HUES48 (cell line): ENCODE results near the gene SPATA16.

Experiments used
- H3K27ac ChIP-seq: one replicate; pipeline ENCODE4 v1.7.0; 2013; ENCODE audit warnings: low read depth, low read length, inconsistent platforms
- H3K27me3 ChIP-seq: 2 replicates; pipeline ENCODE4 v1.6.1; 2013; ENCODE audit warnings: mild to moderate bottlenecking, low read length; ENCODE audit not compliant: control insufficient read depth, insufficient read depth
- H3K36me3 ChIP-seq: 2 replicates; pipeline ENCODE4 v1.6.1; 2013; ENCODE audit warnings: low read length; ENCODE audit not compliant: control insufficient read depth, insufficient read depth
- H3K4me1 ChIP-seq: 2 replicates; pipeline ENCODE4 v1.6.1; 2013; ENCODE audit warnings: mild to moderate bottlenecking, low read length; ENCODE audit not compliant: control insufficient read depth, insufficient read depth
- H3K4me3 ChIP-seq: 2 replicates; pipeline ENCODE4 v1.5.1; 2013; ENCODE audit warnings: mild to moderate bottlenecking, low read depth, low read length
- H3K9ac ChIP-seq: 2 replicates; pipeline ENCODE4 v1.6.1; 2013; ENCODE audit warnings: mild to moderate bottlenecking, low read depth, low read length, moderate library complexity
- H3K9me3 ChIP-seq: 2 replicates; pipeline ENCODE4 v1.6.1; 2013; ENCODE audit warnings: low read length; ENCODE audit not compliant: control insufficient read depth, insufficient read depth

Gene SPATA16

DNA sequence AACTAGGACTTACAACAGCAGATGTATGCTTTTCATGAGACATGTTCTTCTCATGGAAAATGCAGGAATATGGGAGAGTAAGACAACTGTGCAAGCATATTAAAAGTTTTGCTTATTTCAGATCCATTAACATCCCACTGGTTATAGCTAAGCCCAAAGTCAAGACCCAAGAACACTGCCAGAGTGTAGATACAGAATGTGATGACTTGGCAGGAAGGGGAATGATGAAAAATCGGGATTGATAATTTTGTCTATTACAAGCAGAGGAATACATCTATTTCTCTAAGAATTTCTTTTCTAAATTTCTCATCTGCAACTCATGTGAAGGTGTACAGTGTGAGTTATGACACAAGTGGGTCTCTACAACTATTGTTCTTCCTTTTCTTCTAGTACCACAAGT lies 76.4 kb downstream of the SPATA16 start:
- no peaks in the 10 kb centered on the region for H3K27me3 ChIP-seq
- no peak overlapping the region for H3K4me3 ChIP-seq

DNA sequence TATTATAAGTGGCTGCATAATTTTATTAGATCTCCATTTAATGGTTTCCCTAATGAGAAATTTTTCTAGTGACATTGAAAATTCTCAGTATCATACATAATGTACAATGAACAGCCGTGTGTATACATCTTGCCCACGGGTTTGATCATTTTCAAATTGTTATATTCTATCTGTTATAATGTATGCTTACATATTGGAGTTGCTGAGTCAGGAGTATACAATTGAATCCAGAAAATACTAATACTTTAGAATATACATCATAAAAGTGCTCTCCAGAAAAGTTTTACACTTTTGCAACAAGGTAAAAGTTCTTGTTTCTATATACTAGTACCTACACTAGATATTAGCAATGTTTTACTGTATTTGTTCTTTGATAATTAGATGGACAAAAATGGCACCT lies 82.8 kb downstream of the SPATA16 start:
- Histone ChIP-seq H3K9ac (no peak overlapping the region), H3K9me3 (no peaks in the 10 kb centered on the region), H3K36me3 (no peaks in the 10 kb centered on the region), H3K4me1 (no peaks in the 10 kb centered on the region; the same call in 1 of the 2 replicates), H3K4me3 (no peak overlapping the region), H3K27ac (no peak overlapping the region), H3K27me3 (no peaks in the 10 kb centered on the region)

More for the DNA sequence above, 76.4 kb downstream of the SPATA16 start:
- H3K9ac ChIP-seq: no peak overlapping the region
- peaks cover 2% of the 10 kb centered on the region; the same call in 1 of the 2 replicates for H3K4me1 ChIP-seq
- no peak overlapping the region for H3K27ac ChIP-seq
- H3K36me3 ChIP-seq: no peaks in the 10 kb centered on the region
- H3K9me3 ChIP-seq: no peaks in the 10 kb centered on the region

DNA sequence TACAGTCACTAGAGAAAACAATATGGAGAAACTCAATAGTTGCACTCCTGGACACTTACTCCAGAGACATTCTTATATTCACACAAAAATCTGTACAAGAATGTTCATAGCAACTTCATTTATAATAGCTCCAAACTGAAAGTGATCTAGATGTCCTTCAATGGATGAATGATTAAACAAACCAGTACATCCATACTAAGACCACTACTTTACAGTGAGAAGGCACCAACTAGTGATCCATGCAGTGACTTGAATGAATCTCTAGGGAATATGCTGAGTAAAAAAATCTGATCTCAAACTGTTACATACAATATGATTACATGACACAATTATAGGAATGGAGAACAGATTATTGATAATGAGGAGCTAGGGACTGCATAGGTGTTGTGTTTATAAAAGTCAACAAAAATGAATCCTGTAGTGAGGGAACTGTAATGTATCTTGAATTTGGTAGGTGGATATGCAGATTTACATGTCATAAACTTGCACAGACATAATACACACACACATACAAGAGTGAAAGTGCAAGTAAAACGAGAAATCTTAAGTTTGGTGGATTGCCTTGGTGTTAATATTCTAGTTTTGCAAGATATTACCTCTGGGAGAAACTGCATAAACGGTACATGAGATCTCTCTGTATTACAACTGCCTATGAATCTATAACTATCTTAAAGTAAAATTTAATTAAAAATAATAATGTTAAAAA lies 85.7 kb downstream of the SPATA16 start:
- Histone ChIP-seq H3K27me3 (no peaks in the 10 kb centered on the region), H3K27ac (no peak overlapping the region), H3K9ac (no peak overlapping the region), H3K4me3 (no peak overlapping the region), H3K4me1 (no peaks in the 10 kb centered on the region; the same call in 1 of the 2 replicates), H3K36me3 (no peaks in the 10 kb centered on the region), H3K9me3 (no peaks in the 10 kb centered on the region)

DNA sequence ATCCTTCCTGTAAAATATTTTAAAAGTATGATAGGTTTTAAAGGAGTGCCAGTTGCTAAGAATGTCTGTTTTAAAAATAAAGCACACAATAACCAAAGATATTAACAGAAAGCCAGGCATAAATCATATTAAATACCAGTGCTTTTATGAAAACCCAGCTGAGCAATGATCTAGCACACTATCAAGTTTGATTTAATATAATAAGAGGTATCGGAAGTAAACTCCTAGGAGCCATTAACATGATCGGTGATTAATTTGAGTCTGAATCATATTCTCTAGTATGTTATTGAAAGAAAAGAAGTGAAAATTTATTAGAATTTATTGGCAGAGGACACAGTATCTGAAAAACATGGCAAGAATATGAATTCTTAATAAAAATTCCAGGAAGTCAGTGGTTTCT lies 91.7 kb downstream of the SPATA16 start:
- no peaks in the 10 kb centered on the region for H3K36me3 ChIP-seq
- H3K4me1 ChIP-seq: no peaks in the 10 kb centered on the region
- H3K27me3 ChIP-seq: no peaks in the 10 kb centered on the region
- no peak overlapping the region for H3K4me3 ChIP-seq
- no peaks in the 10 kb centered on the region for H3K9me3 ChIP-seq
- H3K27ac ChIP-seq: no peak overlapping the region
- H3K9ac ChIP-seq: no peak overlapping the region

DNA sequence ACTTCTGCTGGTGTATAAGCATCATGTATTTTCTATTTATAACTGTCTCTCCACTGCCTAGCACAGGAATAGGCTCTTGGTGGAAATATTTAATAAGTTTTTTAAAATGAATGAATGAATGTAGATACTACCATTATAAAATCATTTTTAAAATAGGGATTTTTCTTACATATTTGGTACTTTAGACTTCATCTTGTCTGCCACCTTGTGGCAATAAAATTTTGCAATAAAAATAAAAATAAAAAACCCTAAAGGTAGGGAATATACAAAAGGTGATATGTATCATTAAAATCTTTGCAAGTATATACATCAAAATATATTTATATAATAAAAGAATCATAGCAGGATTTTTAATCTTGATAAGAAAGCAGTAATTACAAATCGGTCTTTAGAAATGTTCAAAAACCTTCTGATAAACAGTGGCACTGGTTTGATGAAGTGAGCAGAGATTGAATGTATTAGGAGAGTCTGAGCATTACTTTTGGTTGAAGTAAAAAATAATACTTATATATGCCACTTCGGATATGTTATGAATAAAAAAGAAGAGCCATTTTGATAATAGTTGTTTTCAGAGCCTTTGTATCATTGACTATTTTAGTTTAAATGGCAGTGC lies 95.2 kb downstream of the SPATA16 start:
- Histone ChIP-seq H3K27ac (no peak overlapping the region), H3K4me1 (no peaks in the 10 kb centered on the region), H3K9me3 (no peaks in the 10 kb centered on the region), H3K27me3 (no peaks in the 10 kb centered on the region), H3K9ac (no peak overlapping the region), H3K4me3 (no peak overlapping the region), H3K36me3 (no peaks in the 10 kb centered on the region)

DNA sequence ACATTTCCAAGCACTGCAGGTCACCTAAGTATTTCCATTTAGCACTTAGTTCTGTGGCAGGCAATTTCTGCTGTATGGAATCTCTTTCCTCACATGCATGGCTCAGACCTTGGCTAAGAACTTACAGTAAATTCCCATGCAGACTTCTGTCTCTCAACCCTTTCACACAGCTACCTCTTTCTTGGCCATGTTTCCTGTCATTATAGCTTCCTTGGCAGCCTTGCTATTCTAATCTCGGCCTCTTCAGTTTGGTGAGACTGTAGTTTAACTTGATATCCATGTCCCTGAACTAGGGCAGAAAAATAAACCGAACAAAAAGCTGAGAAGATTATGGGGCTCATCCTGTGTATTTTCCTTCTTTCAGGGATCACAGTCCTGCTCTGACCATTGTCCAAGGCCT lies 96.0 kb downstream of the SPATA16 start:
- no peak overlapping the region for H3K9ac ChIP-seq
- H3K27me3 ChIP-seq: no peaks in the 10 kb centered on the region
- no peak overlapping the region for H3K4me3 ChIP-seq
- no peaks in the 10 kb centered on the region for H3K36me3 ChIP-seq
- H3K27ac ChIP-seq: no peak overlapping the region
- no peaks in the 10 kb centered on the region for H3K9me3 ChIP-seq
- H3K4me1 ChIP-seq: no peaks in the 10 kb centered on the region

DNA sequence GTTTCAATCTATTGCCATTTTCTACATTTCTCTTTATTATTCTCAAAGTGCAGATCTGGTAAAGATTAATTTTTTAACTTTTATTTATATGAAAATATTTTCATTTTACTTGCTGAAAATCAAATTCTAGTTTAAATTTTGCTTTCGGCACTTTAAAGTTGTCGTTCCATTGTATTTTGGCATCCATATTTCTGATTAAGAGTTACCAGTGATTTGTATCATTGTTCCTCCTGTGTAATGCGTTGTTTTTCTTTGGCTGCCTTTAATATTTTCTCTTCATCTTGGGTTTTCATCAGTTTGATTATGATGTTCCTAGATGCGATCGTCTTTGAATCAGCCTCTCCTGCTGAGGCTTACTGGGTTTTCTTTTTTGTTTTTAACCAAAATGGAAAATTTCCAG lies 97.3 kb downstream of the SPATA16 start:
- no peak overlapping the region for H3K9ac ChIP-seq
- no peaks in the 10 kb centered on the region for H3K9me3 ChIP-seq
- no peaks in the 10 kb centered on the region for H3K36me3 ChIP-seq
- H3K27ac ChIP-seq: no peak overlapping the region
- no peak overlapping the region for H3K4me3 ChIP-seq
- H3K4me1 ChIP-seq: no peaks in the 10 kb centered on the region
- H3K27me3 ChIP-seq: no peaks in the 10 kb centered on the region

DNA sequence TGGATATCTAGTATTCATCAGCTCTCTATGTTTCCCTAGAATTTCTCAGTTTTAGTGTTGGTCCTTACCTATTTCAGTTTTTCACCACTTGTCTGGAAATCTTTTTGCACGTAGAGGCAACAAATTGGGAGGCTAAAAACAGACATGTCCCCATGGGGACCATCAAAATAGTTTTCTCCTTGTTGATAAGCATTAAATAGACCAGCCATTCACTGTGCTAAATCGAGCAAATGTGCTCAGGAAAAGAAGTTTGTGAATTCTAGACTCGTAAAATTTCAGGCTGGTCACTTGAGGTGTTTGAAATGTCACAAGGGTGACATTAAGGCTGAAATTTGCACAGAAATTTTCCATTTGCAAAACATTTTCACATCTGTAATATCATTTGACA lies 102.6 kb downstream of the SPATA16 start:
- Histone ChIP-seq H3K9me3 (no peaks in the 10 kb centered on the region), H3K4me3 (no peak overlapping the region), H3K27me3 (no peaks in the 10 kb centered on the region)

DNA sequence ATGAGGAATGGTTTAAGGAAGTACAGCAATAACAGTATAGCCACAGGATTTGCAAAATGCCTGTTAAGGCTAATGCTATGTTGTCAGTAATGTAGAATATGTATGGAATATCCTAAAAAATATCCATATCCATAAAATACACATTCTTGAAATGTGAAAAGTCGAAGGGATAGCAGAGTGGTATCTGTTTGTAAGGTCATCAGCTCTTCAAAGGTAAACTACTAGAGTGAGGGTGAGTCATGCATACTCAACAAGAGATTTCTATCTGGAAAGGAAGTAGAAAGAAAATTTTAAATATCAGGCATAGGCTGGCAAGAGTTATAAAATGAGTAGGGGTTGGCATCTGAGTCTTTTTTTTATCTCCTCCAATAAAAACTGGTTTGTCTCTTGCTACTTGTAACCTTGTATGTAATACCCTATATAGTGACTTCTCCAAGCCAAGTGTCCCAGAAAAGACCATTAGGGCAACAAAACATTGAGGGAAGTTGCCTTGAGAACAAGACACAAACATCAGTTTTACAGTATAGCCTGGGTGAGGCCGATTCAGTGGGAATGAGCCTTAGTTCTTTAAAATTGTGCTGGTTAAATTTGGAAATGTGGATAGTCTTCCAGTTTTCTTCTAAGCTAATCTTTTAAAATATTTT lies 103.1 kb downstream of the SPATA16 start:
- no peaks in the 10 kb centered on the region for H3K4me1 ChIP-seq
- H3K9ac ChIP-seq: no peak overlapping the region
- H3K9me3 ChIP-seq: no peaks in the 10 kb centered on the region
- H3K36me3 ChIP-seq: no peaks in the 10 kb centered on the region
- H3K4me3 ChIP-seq: no peak overlapping the region
- H3K27ac ChIP-seq: no peak overlapping the region
- no peaks in the 10 kb centered on the region for H3K27me3 ChIP-seq

More for the DNA sequence above, 102.6 kb downstream of the SPATA16 start:
- Histone ChIP-seq H3K4me1 (no peaks in the 10 kb centered on the region), H3K36me3 (no peaks in the 10 kb centered on the region), H3K27ac (no peak overlapping the region), H3K9ac (no peak overlapping the region)

DNA sequence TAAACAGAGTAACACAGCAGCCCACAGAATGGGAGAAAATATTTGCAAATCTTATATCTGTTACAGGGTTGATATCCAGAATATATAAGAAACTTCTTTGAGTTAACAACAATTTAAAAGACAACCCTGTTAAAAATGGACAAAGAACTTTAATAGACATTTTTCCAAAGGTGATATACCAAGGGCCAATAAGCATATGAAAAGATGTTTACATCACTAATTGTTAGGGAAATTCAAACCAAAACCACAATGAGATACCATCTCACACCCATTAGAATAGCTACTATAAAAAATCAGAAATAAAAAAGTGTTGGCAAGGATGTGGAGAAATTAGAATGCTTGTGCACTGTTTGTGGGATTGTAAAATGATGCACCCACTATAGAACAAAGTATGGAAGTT lies 110.8 kb downstream of the SPATA16 start:
- no peak overlapping the region for H3K27ac ChIP-seq
- H3K9ac ChIP-seq: no peak overlapping the region
- H3K4me1 ChIP-seq: peaks cover 8% of the 10 kb centered on the region
- no peak overlapping the region for H3K4me3 ChIP-seq
- no peaks in the 10 kb centered on the region for H3K9me3 ChIP-seq
- H3K36me3 ChIP-seq: no peaks in the 10 kb centered on the region
- no peaks in the 10 kb centered on the region for H3K27me3 ChIP-seq

DNA sequence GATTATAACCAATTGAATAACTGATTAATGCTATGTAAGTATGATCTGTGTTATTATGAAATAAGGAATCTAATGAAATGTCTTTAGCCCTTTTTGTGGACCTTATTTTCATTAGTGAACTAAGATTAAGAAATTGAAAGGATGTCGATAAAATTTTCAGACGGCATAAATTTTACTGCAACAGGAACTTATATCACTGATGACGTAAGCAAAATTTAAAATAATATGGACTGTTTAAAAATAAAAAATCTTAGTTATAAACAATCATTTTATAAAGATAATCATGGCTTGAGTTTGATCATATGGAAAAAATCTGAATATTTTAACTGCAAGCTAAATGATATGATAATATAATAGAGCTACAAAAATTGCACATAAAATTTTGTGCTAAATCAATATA lies 112.7 kb downstream of the SPATA16 start:
- Histone ChIP-seq H3K9ac (no peak overlapping the region), H3K27ac (no peak overlapping the region), H3K36me3 (no peaks in the 10 kb centered on the region), H3K9me3 (no peaks in the 10 kb centered on the region), H3K4me1 (peaks cover 8% of the 10 kb centered on the region), H3K27me3 (no peaks in the 10 kb centered on the region), H3K4me3 (no peak overlapping the region)
